Kidney epithelial cell (primary cell): Measurements from ENCODE around the gene ACP1. TPM values are rescaled to one million over a fixed set of nuclear protein-coding genes. Genes with fewer than 3 reads are reported as not detected.

Experiments used
- DNase-seq: peaks from one replicate; pipeline ENCODE4 v3.0.0-alpha.2; 2010; ENCODE audit warnings: low read depth
- H3K27me3 ChIP-seq: 2 replicates; pipeline ENCODE4 v1.6.0; 2011; ENCODE audit warnings: low read length; ENCODE audit not compliant: control insufficient read depth, insufficient read depth
- H3K36me3 ChIP-seq: 2 replicates; pipeline ENCODE4 v1.5.1; 2011; ENCODE audit warnings: low read length; ENCODE audit not compliant: control insufficient read depth, insufficient read depth
- H3K4me3 ChIP-seq: 2 replicates; pipeline ENCODE4 v1.5.1; 2011; ENCODE audit warnings: low read depth, mild to moderate bottlenecking, control low read depth, low read length
- total RNA-seq: library from RNA; depleted of rRNA; stranded (reverse); fragments of >200 nt; gene quantifications from 2 replicates; pipeline ENCODE4 v1.2.3, GENCODE V29; 2015
- TF ChIP-seq, protein P1 (sequence below): IDR thresholded peaks from 2 replicates; pipeline ENCODE4 v1.5.1; 2011; ENCODE audit warnings: mild to moderate bottlenecking, moderate library complexity, low read length, control low read depth, inconsistent platforms; ENCODE audit not compliant: insufficient read depth, poor library complexity, severe bottlenecking

Gene ACP1
- total RNA-seq, 1 donor from 2014 or later, result 120 TPM

DNA sequence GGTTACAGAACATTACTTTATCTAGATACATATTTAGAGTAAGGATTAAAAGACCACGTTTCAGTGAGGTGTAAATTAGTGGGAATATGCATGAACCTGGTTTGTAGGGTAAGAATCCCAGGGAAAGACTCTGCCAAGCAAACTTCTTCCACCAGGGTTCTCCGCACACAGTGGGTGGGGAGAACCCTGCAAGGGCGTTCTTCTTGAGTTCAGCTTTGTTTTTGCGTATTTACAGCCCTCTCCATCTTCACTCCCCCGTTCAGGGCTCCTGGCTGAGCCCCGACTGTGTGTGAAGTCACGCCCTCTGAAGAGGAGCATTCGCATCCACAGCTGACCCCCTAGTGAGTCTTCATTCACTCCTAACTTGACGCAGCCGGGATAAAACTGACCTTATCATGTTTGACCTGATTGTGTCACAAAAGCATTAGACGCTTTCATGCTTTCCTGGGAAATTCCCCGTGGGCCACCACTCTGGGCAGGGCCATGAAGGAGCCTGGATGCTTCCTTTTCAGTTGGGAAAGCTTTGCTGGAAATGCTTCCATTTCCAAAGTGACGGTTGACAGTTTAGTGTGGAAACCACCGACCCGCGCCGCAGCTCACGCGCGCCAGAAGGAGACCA, 22.1 kb downstream of the ACP1 start:
- no peak overlapping the region for H3K4me3 ChIP-seq
- DNase-seq, result no peak
- H3K36me3 ChIP-seq, result no peaks in the 10 kb centered on the region
- H3K27me3 ChIP-seq, result peaks cover 20% of the 10 kb centered on the region
- TF ChIP-seq, protein P1, sequence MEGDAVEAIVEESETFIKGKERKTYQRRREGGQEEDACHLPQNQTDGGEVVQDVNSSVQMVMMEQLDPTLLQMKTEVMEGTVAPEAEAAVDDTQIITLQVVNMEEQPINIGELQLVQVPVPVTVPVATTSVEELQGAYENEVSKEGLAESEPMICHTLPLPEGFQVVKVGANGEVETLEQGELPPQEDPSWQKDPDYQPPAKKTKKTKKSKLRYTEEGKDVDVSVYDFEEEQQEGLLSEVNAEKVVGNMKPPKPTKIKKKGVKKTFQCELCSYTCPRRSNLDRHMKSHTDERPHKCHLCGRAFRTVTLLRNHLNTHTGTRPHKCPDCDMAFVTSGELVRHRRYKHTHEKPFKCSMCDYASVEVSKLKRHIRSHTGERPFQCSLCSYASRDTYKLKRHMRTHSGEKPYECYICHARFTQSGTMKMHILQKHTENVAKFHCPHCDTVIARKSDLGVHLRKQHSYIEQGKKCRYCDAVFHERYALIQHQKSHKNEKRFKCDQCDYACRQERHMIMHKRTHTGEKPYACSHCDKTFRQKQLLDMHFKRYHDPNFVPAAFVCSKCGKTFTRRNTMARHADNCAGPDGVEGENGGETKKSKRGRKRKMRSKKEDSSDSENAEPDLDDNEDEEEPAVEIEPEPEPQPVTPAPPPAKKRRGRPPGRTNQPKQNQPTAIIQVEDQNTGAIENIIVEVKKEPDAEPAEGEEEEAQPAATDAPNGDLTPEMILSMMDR, result no peak

DNA sequence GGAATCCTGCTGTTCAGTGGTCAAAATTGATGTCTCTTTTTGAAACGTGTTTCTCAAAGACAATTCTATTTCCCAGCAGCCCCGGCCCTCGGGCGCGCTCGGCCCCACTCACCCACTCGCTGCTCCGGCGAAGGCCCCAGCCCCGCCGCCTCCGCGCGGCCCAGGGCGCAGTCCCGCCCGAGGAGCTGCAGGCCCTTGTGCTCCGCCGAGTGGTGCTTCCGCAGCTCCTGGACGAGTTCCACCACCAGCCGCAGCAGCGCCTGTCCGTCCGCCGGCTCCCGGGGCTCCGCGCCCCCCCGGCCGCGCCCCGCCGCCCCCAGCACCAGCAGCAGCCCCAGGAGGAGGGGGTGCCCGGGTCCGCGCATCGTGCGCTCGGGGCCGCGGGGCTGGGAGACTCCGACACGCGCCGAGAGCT, 22.7 kb downstream of the ACP1 start:
- Histone ChIP-seq H3K27me3 (peaks cover 20% of the 10 kb centered on the region), H3K36me3 (no peaks in the 10 kb centered on the region), H3K4me3 (peak overlapping the region; percentile 26)
- no peak for DNase-seq
- TF ChIP-seq, protein P1, result no peak

DNA sequence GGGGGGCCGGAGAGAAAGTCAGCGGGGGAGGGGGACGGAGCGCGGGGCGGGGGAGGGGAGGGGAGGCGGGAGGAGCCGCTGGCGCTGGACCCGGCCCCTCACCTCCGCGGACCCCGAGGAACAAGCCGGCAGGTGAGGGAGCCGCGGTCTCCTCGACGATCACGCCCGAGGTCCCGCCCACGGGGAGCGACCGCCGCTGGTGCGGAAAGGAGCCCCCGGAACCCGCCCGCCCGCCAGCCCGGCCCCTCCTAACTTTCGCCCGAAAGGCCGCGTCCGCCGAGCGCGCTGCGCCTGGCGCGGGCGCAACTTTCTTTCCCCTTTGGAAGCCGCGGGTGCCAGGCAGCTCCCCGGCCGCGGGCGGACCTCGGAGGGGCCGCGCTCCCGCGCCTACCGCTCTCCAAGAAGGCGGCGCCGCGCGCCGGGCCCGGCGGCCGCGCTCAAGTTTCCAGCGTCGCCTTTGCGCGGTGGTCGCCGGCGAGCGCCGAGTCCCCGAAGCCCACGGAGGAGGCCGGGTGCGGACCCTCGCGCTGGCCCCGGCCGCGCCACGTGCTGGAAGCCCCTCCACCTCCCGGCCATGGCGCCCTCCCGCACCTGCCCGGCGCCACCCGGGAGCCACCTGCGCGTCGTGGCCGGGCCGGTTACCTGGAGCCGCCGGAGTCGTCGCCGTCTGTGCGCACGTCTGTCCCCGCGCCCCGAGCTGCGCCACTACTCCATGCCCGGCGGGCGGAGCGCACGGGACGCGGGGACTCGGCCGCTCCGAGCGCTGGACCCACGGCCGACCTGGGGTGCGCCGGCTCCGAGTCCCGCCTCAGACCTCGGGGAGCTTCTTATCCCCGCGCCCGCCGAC, 23.4 kb downstream of the ACP1 start, which contains the start of gene ALKAL2:
Gene ALKAL2, minus strand, starts transcription at position 181 of the 847 bp plus-strand sequence. CDS start 256 bp downstream, outside the sequence.
- peaks cover 20% of the 10 kb centered on the region for H3K27me3 ChIP-seq

DNA sequence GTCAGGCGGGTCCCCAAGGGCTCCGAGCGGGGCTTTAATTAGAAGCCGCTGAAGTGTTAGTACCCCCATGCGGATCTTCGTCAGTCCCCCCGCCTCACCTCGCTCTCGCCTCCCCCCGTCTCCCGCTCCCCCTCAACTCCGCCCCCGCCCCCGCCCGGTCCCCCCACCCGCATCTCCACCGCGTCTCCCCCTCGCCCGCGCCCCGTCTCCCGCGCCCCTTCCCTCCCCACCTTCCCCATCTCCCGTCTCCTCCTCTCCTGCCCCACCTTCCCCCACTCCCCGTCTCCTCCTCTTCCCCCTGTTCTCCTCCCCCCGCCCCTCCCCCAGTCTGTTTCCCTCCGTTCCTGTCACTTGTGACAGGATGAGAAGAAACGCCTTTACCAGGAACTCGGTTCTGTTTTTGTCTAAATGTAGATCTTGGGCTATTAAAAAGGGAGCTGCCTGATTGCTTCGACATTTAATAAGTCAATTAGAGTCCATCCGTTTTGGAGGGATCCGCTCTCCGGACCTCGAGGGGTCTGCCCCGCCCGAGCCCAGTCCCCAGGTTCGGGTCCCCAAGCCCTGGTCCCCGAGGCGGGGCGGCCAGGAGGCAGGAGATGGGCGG, 24.1 kb downstream of the ACP1 start:
- peak overlapping the region; percentile 35 for H3K4me3 ChIP-seq
- no peak for DNase-seq
- H3K27me3 ChIP-seq, result peaks cover 20% of the 10 kb centered on the region
- TF ChIP-seq, protein P1, result no peak
- no peaks in the 10 kb centered on the region for H3K36me3 ChIP-seq

More for the DNA sequence above, 23.4 kb downstream of the ACP1 start, which contains the start of gene ALKAL2:
- peak within 1 kb of the TSS; percentile 26 for H3K4me3 ChIP-seq
- H3K36me3 ChIP-seq, result no peaks in the 10 kb centered on the region
- TF ChIP-seq, protein P1, result no peak
- DNase-seq, result no peak

DNA sequence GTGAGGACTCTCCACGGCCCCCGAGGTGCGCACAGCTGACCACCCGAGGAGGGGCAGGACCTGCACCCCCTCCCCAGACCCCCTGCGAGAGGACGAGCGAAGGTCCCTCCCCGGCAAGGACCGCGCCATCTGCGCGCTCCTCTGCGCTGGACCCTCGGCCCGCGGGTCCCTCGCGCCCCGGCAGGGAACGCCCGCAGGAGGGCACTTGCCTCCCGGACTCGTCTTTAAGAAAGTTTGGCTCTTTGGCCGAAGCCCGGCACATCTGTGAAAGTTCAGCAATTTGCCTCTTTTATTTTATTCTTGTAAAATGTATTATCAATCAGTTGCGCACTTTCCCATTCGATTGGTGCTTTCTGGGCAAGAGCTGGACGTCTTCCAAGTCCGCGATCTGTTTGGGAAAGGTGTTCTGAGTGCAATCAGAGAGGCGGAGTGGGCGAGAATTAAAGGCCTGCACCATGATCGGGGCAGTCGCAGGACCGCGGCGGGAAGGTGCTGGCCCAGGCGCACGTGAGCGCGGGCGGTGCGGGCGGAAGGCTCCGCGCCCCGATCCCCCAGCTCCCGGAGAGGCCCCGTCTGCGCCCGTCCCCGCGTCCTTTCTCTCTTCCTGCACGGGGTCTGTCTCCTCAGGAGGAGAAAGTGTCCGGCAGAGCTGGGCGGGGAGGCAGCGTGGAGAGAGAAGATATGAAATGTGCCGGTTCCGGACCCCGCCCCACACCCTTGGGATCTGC, 24.8 kb downstream of the ACP1 start:
- Histone ChIP-seq H3K36me3 (no peaks in the 10 kb centered on the region), H3K4me3 (peak overlapping the region; percentile 35), H3K27me3 (peaks cover 20% of the 10 kb centered on the region)
- TF ChIP-seq, protein P1, result no peak
- DNase-seq, result no peak
